Activated naive CD4-positive, alpha-beta T cell treated with anti-CD3 and anti-CD28 coated beads, Interleukin-2, amount 50 U/mL, for 16 hours (primary cell): ENCODE data around the gene TMEM14C.

ENCODE experiments used
- DNase-seq: peaks from one replicate; pipeline ENCODE4 v3.0.0-alpha.2; 2020

The TMEM14C gene

DNA sequence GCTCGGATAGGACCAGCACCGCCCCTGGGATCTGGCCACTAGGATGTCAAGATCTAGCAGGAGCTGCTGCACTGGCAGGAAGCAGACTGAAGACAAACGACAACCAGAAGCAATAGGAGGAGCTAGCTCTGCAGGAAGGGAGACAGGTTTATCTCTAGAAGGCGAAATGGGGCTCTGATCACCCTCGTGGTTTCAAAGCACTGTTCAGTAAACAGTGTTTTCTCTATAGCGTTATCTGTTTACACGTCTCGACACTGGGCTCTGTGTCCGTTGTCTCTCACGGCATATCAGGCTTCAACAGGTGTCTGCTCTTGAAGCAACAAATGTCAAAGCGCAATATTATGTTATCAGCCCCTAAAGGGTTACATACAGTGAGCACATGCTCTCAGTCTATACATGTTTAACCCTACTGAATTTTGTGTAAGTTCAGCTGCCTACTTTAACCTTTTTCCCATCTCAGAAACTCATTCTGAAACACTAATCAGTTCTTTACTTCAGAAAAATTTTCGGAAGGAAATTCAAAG, 48.6 kb downstream of the TMEM14C start:
- no peak for DNase-seq

DNA sequence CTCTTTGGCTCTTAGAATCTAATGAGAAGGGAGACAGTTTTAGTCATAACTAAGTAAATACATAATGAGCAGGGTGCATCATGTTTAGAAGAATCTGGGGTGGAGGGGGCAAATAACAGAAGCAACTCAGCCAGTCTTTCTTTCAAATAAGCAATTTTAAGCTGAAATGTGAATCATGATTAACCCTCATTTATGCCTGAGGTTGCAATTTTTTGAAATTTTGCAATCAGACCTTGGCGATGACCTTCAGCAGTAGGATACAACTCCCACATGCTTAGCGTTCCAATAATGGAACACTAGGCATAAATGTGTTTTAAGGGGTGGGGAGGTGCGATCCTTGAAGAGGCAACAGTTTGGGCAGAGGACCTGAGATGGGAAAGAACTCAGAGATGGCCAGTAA, 55.4 kb downstream of the TMEM14C start:
- no peak for DNase-seq

DNA sequence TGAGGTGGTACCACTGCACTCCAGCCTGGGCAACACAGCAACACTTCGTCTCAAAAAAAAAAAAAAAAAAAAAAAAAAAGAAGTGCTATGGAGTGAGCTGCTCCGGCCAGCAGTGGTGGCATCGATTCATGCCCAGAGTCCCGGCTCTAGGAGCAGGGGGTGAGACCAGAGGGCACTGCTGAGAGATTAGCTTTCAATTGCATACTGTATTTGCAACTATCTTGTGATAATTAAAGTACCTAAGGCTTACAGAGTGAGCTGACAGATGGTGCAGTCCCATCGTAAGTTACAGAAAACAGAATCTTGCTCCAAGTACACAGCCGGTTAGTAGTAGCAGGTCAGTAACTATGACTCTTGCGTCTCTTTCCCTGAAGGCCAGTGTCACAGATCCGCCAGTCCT, 56.2 kb downstream of the TMEM14C start:
- no peak for DNase-seq
